HG03469 (cell line): Measurements from ENCODE around the gene FXYD1.

Experiments used
- ATAC-seq: cut with Tn5 transposase; IDR thresholded peaks from one replicate; pipeline ENCODE4 v1.9.1; 2021; ENCODE audit warnings: mild to moderate bottlenecking, moderate library complexity, moderate number of reproducible peaks; ENCODE audit not compliant: unreplicated experiment

FXYD1 gene

GRCh38 chr19:35106898-35107541 lies 31.6 kb upstream of the FXYD1 start:
- no peak for ATAC-seq

- no peak for ATAC-seq
These were observed 31.1 kb upstream of the FXYD1 start for GRCh38 chr19:35107545-35107944.

- no peak for ATAC-seq
These were observed 29.9 kb upstream of the FXYD1 start for GRCh38 chr19:35108730-35109129.

- no peak for ATAC-seq
These were observed 29.1 kb upstream of the FXYD1 start for GRCh38 chr19:35109395-35110112.

- ATAC-seq: no peak
These were observed 27.6 kb upstream of the FXYD1 start for GRCh38 chr19:35110974-35111373.

- ATAC-seq: no peak
These were observed 25.5 kb upstream of the FXYD1 start for GRCh38 chr19:35112995-35113688.

GRCh38 chr19:35114353-35115176 lies 24.1 kb upstream of the FXYD1 start:
- ATAC-seq: no peak

- ATAC-seq: no peak
These were observed 23.3 kb upstream of the FXYD1 start, which contains the start of gene FXYD3 for GRCh38 chr19:35115177-35115951. Gene FXYD3, plus strand, starts transcription at chr19:35115823. Its CDS starts 3,554 bp downstream, at chr19:35119377.

GRCh38 chr19:35116072-35116801 lies 22.4 kb upstream of the FXYD1 start:
- ATAC-seq: no peak

- ATAC-seq: no peak
These were observed 21.5 kb upstream of the FXYD1 start for GRCh38 chr19:35117116-35117515.

- ATAC-seq: no peak
These were observed 20.8 kb upstream of the FXYD1 start for GRCh38 chr19:35117799-35118198.

- no peak for ATAC-seq
These were observed 20.2 kb upstream of the FXYD1 start for GRCh38 chr19:35118268-35119020.

- ATAC-seq: no peak
These were observed 19.5 kb upstream of the FXYD1 start for GRCh38 chr19:35119091-35119490.

- no peak for ATAC-seq
These were observed 19.0 kb upstream of the FXYD1 start for GRCh38 chr19:35119578-35120155.

GRCh38 chr19:35120492-35120891 lies 18.1 kb upstream of the FXYD1 start:
- no peak for ATAC-seq

- ATAC-seq: no peak
These were observed 17.7 kb upstream of the FXYD1 start for GRCh38 chr19:35120898-35121297.

- no peak for ATAC-seq
These were observed 15.7 kb upstream of the FXYD1 start for GRCh38 chr19:35122687-35123551.

- no peak for ATAC-seq
These were observed 15.1 kb upstream of the FXYD1 start for GRCh38 chr19:35123573-35123972.
